Colonic mucosa (tissue), 4 donors: Measurements from ENCODE around the gene TCF7L1. TPM values are rescaled to one million over a fixed set of nuclear protein-coding genes. Genes with fewer than 3 reads are reported as not detected.

Experiments used
- DNase-seq: peaks from one replicate; pipeline ENCODE4 v3.0.0-alpha.2; 2020
- H3K27ac ChIP-seq: fragments of 200-600 bp; one replicate; pipeline ENCODE4 v1.8.0; 2021
- H3K27me3 ChIP-seq: fragments of 200-600 bp; one replicate; pipeline ENCODE4 v1.8.0; 2021
- H3K36me3 ChIP-seq: fragments of 200-600 bp; one replicate; pipeline ENCODE4 v1.8.0; 2021
- H3K4me1 ChIP-seq: fragments of 200-600 bp; one replicate; pipeline ENCODE4 v1.8.0; 2021; ENCODE audit warnings: mild to moderate bottlenecking
- H3K4me3 ChIP-seq: fragments of 200-600 bp; one replicate; pipeline ENCODE4 v1.8.0; 2021
- H3K9ac ChIP-seq, 2 donors: one replicate each; pipeline ENCODE4 v1.7.0; 2013; ENCODE audit warnings: control low read depth in 2 of 2, low read depth in 2 of 2, low read length in 2 of 2
- H3K9me3 ChIP-seq: fragments of 200-600 bp; one replicate; pipeline ENCODE4 v1.8.0; 2021
- CTCF ChIP-seq: fragments of 200-600 bp; IDR thresholded peaks from one replicate; pipeline ENCODE4 v1.8.0; 2022; ENCODE audit warnings: antibody characterized with exemption, mild to moderate bottlenecking
- intact Hi-C: fragments of 100-400 bp; cut with DNase I; formaldehyde crosslinking; loops from one replicate; pipeline ENCODE4 v1.14.1; 2022
- total RNA-seq, 2 donors: library from RNA; stranded (reverse); fragmentation: NEBNext Ultra II Directional in 1 of 2; extraction: Animal tissue kit (Norgen Biotek cat#: 25700) in 1 of 2; gene quantifications; one replicate each; pipeline ENCODE4 v1.2.1, GENCODE V29; 2021
- donor health status: healthy.
- donor health status: DM: no; HTN: no; CAD: no.
- donor health status: DM: no; HTN: no; CAD: no.

The TCF7L1 gene
- total RNA-seq, 2 donors from 2014 or later: 0.99 to 3.2 TPM

GRCh38 chr2:85175369-85176299 lies 42.4 kb downstream of the TCF7L1 start:
- Histone ChIP-seq H3K36me3 (no peaks in the 10 kb centered on the region), H3K9ac (no peak overlapping the region), H3K27me3 (no peaks in the 10 kb centered on the region), H3K27ac (no peak overlapping the region), H3K4me3 (no peak overlapping the region), H3K9me3 (no peaks in the 10 kb centered on the region), H3K4me1 (no peaks in the 10 kb centered on the region)
- no peak for TF ChIP-seq CTCF
- no peak for DNase-seq
- intact Hi-C loops: no loop called here

GRCh38 chr2:85177031-85177824 lies 44.0 kb downstream of the TCF7L1 start:
- Histone ChIP-seq H3K4me3 (no peak overlapping the region), H3K27me3 (no peaks in the 10 kb centered on the region), H3K9ac (no peak overlapping the region), H3K36me3 (no peaks in the 10 kb centered on the region), H3K27ac (no peak overlapping the region), H3K9me3 (no peaks in the 10 kb centered on the region), H3K4me1 (no peaks in the 10 kb centered on the region)
- no peak for TF ChIP-seq CTCF
- intact Hi-C loops: no loop called here
- no peak for DNase-seq

- Histone ChIP-seq H3K4me1 (no peaks in the 10 kb centered on the region), H3K27ac (no peak overlapping the region), H3K27me3 (no peaks in the 10 kb centered on the region), H3K4me3 (no peak overlapping the region), H3K9me3 (no peaks in the 10 kb centered on the region), H3K9ac (no peak overlapping the region), H3K36me3 (no peaks in the 10 kb centered on the region)
- no peak for DNase-seq
- no peak for TF ChIP-seq CTCF
- intact Hi-C loops: no loop called here
Measured at GRCh38 chr2:85178154-85178553, 45.0 kb downstream of the TCF7L1 start.

GRCh38 chr2:85178980-85179411 lies 45.8 kb downstream of the TCF7L1 start:
- intact Hi-C loops: no loop called here
- H3K27ac ChIP-seq: no peak overlapping the region
- H3K9me3 ChIP-seq: no peaks in the 10 kb centered on the region
- H3K9ac ChIP-seq: no peak overlapping the region
- no peak for DNase-seq
- no peak for TF ChIP-seq CTCF
- no peak overlapping the region for H3K4me3 ChIP-seq
- no peaks in the 10 kb centered on the region for H3K36me3 ChIP-seq
- H3K4me1 ChIP-seq: no peaks in the 10 kb centered on the region
- H3K27me3 ChIP-seq: no peaks in the 10 kb centered on the region

GRCh38 chr2:85179541-85179940 lies 46.3 kb downstream of the TCF7L1 start:
- Histone ChIP-seq H3K9ac (no peak overlapping the region), H3K36me3 (no peaks in the 10 kb centered on the region), H3K4me1 (no peaks in the 10 kb centered on the region), H3K9me3 (no peaks in the 10 kb centered on the region), H3K4me3 (no peak overlapping the region), H3K27me3 (no peaks in the 10 kb centered on the region), H3K27ac (no peak overlapping the region)
- no peak for TF ChIP-seq CTCF
- intact Hi-C loops: no loop called here
- no peak for DNase-seq
